DMS53 treated with DMSO at 0.1 percent for 48 hours (cell line): ENCODE results near the gene DLGAP4.
"Not testable (repeated sequence)": the region's sequence is repeated elsewhere in the genome, so short reads cannot be mapped to it uniquely, and the experiment has no call there.

ENCODE experiments used
- DNase-seq: peaks from one replicate; lab custom pipeline; 2025; ENCODE audit not compliant: unreplicated experiment; lab: John Stamatoyannopoulos, UW

The DLGAP4 gene

GRCh38 chr20:36372666-36373065 lies 66.5 kb downstream of the DLGAP4 start:
- DNase-seq, result no peak

- no peak for DNase-seq
These were observed 67.0 kb downstream of the DLGAP4 start for GRCh38 chr20:36373089-36373488.

DNA sequence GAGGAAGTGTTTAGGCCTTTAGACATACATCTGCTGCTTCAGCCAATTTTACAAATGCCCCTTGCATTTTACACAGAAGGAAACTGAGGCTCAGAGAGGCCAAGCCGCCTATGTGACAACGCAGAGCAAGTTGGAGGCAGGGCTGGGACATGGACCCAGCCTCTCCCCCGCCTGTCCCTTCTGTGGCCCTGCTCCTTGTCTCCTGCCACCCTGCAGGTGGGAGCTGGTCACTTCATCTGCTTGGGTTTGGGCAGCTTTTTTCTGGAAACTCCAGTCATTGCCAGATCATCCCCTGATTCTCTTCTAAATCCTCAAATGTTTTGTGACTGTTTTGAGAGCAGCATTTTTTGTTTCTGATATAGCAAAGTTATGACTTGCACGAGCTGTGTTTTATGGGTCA lies 68.9 kb downstream of the DLGAP4 start:
- no peak for DNase-seq

DNA sequence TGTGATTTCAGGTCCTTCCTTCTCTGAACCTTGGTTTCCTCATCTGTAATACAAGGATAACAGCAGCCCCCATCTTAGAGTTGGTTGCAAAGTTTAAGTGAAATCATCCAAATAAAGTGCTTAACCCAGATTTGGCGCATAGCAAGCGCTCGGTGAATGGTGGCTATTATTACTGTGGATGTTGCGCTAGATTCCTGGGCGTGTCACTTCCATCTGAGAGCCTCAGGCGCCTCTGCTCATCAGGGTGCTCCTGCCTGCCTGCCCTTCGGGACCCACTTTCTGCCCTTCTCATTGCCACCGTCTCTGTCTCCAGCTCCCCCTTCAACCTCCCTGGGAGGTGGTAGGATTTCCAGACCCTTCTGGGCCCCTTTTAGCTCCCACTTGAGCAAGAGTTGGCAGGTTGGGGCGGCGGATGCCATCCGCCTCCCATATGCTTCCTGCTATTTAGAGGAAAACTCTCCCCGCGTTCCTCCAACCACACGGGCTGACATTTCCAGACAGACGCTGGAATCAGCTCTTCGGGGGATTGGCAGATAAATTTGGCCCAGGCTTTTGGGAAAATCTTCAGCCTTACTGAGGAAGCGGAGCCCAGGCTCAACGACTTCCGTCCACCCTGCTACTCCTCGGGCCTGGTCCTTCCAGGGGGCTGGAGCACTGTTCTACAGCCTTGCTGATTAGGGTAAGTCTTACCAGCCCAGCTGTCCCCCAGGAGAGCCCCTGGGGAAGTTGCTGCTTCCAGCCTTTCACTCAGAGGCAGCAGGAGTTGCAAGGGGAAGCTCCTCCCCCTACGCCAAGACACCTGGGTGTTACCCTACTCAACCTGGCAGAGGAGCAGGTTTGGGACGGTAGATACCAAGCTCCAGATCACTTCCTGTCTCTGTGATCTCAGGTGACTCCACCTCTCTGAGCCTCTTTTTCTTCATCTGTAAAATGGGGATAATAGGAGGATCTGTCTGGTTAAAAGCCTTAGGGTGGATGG lies 71.5 kb downstream of the DLGAP4 start:
- no peak for DNase-seq

DNA sequence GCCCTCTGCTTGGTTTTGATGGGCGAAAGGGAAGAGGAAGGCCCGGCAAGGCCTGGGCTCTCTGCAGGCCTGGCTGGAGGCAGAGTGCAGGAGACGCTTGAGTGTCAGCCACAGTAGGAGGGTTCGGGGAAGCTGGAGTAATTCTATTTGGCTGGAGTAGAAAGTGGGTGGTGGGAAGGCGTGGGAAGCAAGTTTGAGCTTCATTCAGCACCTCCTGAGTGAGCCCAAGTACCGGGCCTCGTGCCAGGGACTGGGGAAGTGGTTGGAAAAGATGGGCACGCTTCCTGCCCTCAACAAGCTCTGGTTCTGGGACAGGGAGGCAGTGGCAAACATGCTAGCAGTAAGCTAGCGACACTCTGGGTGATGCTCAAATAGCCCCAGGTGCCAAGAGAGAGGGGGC lies 72.5 kb downstream of the DLGAP4 start:
- no peak for DNase-seq

DNA sequence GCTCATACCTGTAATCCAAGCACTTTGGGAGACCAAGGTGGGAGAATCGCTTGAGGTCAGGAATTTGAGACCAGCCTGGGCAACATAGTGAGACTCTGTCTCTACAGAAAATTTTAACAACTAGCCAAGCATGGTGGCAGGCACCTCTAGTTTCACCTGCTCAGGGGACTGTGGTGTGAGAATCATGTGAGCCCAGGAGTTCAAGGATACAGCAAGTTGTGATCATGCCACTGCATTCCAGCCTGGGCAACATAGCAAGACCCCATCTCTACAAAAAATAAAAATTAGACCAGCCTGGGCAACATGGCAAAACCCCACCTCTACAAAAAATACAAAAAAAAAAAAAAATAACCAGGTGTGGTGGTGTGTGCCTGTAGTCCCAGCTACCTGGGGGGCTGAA lies 73.8 kb downstream of the DLGAP4 start:
- DNase-seq, result not testable (repeated sequence)

DNA sequence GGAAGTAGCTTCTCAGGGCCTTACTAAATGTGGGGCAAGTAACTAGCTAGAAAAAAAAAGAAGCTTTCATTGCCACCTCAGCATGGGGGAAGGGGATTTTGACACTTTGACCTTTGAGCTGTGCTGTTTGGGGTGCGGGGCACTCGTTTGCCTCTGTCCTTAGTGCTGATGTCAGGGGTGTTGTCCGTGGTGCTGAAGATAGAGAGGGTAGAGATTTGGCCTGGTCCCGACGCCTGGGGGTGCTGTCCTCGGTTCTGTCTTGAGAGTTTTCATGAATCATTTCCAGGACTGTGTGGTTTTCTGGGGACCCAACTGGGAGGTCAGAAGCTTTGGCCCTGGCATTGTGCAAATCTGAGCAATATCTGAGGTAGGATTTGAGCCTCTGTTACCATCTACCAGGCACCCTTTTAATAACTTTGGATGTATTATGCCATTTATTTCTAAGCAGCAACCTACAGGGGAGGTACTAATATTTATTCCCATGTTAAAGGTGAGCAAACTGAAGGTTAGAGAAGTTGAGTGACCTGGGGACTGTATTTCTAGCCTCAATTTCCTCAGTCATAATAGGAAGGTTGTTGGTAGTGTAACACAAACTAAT lies 78.0 kb downstream of the DLGAP4 start:
- no peak for DNase-seq

DNA sequence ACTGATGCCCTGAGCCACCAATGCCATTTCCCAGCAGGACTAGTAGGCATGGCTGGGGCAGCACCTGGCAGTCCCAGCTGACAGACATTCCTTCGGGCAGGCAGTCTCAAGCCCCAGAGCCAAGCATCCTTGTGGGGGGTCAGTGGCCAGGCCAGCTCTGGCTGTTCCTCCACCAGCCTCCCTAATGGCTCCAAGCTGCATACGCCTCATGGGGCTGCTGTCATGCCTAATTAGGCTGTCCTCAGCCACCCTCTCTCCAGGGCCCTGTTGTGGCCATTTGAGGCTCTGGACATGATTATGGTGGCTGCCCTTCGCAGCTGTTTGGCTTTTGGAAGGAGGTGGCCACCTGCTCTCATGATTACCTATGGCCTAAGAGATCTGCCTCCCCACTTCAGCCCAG lies 79.4 kb downstream of the DLGAP4 start:
- no peak for DNase-seq

GRCh38 chr20:36386236-36386635 lies 80.1 kb downstream of the DLGAP4 start:
- no peak for DNase-seq

GRCh38 chr20:36390269-36390668 lies 84.1 kb downstream of the DLGAP4 start:
- DNase-seq, result no peak

DNA sequence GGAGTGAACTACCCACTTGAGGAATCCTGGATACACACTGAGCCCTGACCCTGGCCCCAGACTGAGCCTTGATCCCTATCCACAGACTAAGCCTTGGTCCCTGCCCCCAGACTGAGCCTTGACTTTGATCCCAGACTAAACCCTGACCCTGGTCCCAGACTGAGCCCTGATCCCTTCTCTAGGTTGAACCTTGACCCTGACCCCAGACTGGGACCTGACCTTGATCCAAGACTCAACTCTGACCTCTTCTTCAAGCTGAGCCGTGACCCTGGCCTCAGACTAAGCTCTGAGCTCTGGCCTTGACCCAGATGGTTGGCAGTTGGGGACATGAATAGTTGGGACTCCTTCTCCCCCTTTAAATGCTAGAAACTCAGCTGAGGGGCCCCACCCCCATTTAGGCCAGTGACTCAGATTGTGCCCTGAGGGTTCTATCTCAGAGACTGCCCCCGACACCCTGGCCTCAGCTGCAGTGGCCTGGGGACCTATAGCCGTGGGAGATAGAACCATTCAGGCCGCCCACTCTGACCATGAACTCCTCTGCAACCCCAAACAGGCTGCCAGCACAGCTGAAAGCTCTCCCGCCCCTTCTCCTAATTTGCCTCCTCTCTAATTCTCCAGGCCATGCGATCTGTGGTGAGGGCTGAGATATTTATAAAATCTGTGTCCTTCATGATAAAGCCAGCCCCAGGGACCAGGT lies 84.7 kb downstream of the DLGAP4 start:
- no peak for DNase-seq

- no peak for DNase-seq
These were observed 85.3 kb downstream of the DLGAP4 start for GRCh38 chr20:36391456-36391855.

DNA sequence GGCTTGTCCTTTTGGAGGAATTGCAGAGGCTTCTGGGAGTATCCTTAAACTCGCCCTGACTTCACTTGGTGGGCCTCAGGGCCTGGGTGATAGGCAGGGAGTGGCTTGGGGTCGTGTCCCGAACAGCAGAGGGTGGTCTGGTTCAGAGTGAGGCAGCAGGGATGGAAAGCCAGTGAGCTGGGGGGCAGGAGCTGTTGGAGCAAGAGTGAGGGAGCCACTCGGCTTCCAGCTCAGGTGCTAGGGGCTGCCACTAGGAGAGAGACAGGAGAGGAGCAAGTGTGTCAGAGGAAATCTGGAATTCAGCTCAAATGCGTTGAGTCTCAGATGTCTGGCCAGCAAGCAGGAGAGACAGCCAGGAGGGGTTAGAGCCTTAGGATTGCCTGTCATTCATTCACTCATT lies 85.8 kb downstream of the DLGAP4 start:
- no peak for DNase-seq

DNA sequence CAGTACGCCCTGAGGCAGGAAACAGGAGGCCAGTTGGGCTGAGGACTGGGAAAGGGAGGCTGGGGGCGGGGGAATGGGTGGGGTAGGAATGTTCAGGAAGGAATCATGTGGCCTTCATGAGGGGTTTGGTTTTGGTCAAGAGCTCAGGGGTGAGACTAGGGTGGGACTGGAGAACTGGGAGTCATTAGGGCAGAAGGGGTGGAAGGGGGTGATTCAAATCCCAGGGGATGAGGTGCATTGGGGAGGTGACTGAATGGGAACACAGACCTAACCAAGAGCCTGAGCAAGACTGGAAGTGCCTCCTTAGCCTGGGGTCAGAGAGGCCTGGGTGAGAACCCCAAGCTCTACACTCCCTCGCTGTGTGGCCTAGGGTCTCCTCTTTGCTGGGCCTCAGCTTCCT lies 86.8 kb downstream of the DLGAP4 start:
- no peak for DNase-seq

- DNase-seq, result no peak
These were observed 88.3 kb downstream of the DLGAP4 start for GRCh38 chr20:36394340-36394965.

DNA sequence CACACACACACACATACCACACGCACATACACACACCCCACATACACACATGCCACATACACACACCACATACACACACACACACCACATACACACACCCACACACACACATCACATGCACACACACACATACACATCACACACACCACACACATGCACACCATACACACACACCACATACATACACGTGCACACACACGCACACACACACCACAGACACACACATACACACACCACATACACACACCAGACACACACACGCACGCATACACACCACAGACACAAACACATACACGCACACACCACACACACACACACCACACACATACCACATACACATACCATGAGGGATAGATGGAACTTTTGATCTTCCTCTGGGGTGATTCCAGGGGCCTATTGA lies 90.2 kb downstream of the DLGAP4 start:
- no peak for DNase-seq

DNA sequence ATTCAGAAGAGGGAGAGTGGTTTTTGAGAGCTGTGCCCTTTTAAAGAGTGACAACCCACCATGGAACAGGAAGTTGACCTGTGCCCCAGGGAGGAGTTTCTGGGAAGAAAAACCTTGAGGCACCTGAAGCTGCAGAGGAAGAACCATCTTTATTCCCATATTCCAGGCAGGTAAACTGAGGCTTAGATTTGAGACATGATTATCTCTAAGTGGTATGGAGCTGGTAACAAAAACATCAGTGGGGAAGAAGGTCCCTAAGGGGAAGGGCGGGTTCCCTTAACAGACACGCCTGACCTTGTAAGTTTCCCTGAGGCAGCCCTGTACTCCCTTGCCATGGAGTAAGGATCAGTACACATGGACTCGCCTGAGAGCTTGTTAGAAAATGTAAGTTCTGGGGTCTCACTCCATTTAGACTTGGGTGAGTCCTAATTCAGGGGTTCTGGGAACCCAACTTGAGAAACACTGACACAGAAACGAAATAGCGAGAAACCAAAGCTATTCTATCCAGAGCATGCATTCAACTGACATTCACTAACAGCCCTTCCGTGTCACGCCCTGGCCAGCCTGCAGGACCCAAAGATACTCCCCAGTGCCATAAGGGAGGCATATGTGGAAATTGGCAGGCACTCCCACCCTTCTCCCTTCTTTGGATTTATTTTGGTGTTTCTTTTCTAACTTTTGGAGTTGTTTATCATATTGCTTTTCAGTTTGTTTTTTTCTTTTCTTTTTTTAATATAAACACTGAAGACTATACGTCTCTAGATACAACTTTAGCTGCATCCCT lies 90.9 kb downstream of the DLGAP4 start:
- no peak for DNase-seq

DNA sequence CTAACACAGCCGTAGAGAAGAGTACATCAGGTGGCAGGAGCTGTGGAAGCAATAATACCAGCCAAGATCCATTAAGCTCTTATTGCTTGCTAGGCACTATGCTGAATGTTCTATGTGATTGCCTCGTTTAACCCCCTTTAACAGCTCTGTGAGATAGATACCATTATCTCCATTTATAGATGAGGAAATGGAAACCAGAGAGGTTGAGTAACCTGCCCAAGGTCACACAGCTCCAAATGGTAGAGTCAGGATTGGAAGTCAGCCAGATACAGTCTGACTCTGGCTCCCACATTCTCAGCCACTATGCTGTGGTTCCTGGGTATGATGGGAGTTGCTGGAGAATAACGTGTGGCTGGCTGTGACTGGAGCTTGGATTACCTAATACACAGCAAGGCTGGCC lies 92.4 kb downstream of the DLGAP4 start:
- DNase-seq, result no peak

- peak; percentile 44 for DNase-seq
These were observed 93.2 kb downstream of the DLGAP4 start for GRCh38 chr20:36399147-36399968.
